NCI-H460 (cell line): ENCODE measurements around the gene PHF10. TPM values are rescaled to one million over a fixed set of nuclear protein-coding genes. Genes with fewer than 3 reads are reported as not detected.

Experiments used
- DNase-seq: peaks from one replicate; pipeline ENCODE4 v3.0.0-alpha.2; 2016; ENCODE audit warnings: low read depth; ENCODE audit errors: extremely low read depth
- total RNA-seq: library from RNA; depleted of rRNA; stranded (reverse); fragments of >200 nt; shearing (Covaris generic); gene quantifications from 2 replicates; pipeline ENCODE4 v1.2.3, GENCODE V29; 2014

Gene PHF10
- total RNA-seq, 1 experiment from 2014 or later, result 29.8 TPM

- DNase-seq, result no peak
Observed at GRCh38 chr6:169685860-169686259, 38.4 kb downstream of the PHF10 start.

- no peak for DNase-seq
Observed at GRCh38 chr6:169684056-169684455, 40.2 kb downstream of the PHF10 start.

DNA sequence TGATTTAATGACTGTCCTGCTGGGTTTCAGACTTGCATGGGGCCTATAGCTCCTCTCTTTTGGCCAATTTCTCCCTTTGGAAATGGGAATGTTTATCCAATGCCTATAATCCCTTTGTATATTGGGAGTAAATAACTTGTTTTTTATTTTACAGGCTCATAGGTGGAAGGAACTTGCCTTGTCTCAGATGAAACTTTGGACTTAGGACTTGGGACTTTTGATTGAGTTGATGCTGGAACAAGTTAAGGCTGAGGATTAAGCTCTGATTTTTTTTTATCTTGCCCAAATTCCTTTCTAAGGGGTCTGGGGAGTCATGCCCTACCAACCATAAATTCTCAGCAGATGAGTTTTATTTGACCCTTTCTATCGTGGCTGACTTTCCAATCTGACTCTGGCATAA is 46.0 kb downstream of the PHF10 start:
- DNase-seq, result no peak

DNA sequence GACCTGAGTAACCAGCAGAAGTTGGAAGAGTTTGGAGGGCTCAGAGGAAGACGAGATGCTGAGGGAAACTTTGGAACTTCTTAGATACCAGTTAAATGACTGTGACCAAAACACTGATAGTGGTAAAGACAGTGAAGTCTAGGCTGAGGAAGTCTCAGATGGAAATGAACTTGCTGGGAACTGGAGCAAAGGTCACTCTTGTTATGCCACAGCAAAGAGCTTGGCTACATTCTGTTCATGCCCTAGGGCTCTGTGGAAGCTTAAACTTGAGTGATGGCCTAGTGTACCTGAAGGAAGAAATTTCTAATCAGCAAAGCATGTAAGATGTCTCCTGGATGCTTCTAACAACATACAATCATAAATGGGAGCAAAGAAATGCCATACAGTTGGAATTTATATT is 47.2 kb downstream of the PHF10 start:
- DNase-seq, result no peak

DNA sequence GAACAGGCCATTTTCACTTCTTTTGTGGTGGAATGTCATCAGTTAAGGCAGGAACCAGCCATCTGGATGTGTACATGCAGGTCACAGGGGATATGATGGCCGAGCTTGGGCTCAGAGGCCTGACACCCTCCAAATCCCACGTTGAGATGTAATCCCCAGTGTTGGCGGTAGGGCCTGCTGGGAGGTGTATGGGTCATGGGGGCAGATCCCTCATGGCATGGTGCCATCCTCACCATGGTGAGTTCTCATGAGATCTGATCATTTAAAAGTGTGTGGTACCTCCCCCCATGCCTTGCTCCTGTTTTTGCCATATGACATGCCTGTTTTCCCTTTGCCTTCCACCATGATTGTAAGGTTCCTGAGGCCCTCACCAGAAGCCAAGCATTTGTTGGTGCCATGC is 49.3 kb downstream of the PHF10 start:
- no peak for DNase-seq

DNA sequence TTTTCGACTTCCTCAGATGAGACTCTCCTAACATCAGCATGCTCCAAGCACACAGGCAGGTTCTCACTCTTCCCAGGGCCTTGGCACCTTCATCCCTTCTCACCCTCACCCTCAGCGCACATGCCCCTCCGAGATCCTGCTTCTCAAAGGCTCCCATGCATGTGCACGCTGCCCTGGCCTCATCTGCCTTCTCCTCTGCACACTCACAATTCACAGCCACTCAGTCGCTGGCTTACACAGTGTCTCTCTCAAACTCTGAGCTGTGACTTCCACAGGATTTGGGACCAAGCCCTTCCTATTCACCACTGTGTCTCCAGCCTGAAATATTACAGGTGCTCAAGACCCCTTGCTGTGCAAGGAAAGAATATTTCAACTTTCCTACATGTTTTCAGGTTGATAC is 52.7 kb downstream of the PHF10 start:
- no peak for DNase-seq

- DNase-seq, result no peak
Observed at GRCh38 chr6:169669889-169670288, 54.4 kb downstream of the PHF10 start.

DNA sequence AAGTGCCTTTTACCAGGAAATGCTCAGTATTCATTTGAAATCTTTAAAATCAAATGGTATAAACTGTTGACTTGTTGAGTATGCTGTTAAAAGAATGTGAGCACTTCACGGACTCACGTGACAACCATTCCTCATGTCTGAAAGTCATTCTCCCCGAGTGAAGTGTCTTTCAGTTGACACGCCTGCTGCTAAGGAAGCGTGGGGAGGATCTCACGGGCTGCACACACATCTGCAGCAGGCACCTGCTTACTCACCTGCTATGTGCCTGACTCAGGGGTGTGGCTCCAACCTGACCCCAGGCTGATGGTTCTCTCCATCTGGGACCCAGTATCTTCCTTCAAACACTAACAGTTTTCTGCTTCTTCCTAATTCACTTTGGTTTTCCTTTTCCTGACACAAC is 55.2 kb downstream of the PHF10 start:
- no peak for DNase-seq

GRCh38 chr6:169668203-169668847 is 56.0 kb downstream of the PHF10 start:
- DNase-seq, result no peak

DNA sequence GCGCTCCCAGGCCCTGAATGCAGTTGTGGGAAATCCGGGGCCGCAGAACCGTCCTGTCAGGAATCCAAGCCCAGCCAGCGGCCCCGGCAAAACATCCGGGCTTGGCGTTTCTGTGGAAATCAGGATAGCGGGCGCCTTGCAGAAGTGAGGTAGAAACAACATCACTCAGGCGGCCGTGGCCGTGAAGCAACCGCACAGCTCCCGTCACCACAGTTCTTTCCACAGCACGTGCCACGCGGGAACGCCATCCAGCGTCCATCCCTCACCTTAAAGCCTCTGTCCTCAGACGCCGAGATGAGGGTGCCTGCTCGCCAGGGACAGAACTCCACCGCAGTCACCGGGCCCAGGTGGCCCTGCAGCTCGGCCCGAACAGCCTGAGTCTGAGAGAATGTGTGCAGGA is 56.6 kb downstream of the PHF10 start:
- DNase-seq, result no peak

GRCh38 chr6:169666441-169666840 is 57.9 kb downstream of the PHF10 start:
- no peak for DNase-seq

DNA sequence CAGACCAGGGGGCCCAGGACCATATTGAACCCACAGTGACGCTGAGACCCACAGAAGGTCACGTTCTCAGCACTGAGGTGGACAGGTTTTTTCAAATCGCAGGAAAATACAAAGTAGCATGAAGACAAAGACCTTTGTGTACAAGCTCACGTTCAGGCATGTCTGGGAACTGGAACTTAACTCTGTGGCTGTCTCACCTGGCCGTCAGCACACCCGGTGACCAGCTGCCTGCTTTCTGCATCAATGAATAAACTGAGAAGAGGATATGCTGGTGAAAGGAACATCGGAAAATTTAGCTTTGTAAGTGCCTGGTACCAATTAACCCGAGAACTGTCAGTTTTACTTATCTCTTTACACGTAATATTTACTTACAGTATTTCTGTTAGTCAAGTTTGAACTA is 59.0 kb downstream of the PHF10 start:
- DNase-seq, result no peak

- DNase-seq, result no peak
Observed at GRCh38 chr6:169664227-169664626, 60.1 kb downstream of the PHF10 start.

DNA sequence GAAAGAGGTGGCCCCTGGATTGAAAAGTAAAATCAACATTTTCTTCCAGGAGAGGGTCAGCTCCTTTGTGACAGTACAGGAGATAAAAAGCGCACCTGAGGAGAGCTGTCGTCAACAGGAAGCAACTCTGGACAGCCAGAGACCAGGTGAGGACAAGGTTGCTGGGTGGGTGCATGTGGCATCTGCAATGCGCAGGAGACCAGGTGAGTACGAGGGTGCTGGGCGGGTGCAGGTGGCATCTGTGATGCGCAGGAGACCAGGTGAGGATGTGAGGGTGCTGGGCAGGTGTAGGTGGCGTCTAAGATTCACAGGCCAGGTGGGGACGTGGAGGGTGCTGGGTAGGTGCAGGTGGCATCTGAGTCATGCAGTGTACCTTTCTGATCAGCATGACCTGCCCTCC is 60.8 kb downstream of the PHF10 start:
- DNase-seq, result no peak

GRCh38 chr6:169661391-169661756 is 62.9 kb downstream of the PHF10 start:
- no peak for DNase-seq

GRCh38 chr6:169660751-169661390 is 63.4 kb downstream of the PHF10 start:
- no peak for DNase-seq

DNA sequence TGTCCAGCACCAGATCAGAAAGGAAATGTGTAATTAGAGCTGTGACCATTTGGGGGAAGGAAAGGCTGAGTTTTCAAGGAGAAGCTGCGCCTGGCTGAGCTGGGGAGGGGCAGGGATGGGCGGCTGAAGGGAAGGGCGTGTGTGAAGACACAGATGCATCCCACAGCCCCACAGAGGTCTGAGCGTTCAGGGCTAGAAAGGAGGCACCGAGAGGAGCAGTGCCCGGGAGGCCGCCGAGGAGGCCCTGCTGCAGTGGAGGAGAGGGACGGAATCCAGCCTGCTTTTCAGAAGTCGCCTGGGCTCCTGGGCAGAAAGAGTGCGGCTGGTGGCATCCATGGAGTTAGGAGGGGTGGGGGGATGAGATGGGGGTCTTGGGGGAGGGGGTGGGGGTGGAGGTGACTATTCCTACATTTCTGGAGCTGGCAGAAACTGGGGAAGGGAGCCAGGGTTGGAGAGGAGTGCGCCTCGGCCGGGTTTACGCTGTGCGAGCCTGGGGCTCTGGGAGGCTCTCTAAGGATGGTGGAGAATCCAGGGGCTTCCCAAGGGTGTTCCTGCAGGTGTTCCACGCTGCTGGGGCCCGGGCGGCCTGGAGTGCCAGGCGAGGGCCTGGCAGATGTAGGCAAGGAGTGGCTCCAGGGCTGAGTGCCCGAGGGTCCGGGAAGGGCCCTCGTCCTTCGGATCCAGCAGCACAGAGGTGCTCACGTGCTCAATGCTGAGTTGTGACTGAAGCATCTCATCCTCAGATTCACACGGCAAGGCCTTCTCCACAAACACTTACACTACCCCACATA is 64.3 kb downstream of the PHF10 start:
- no peak for DNase-seq

- DNase-seq, result no peak
Observed at GRCh38 chr6:169657284-169657610, 67.1 kb downstream of the PHF10 start.

GRCh38 chr6:169656546-169657283 is 67.6 kb downstream of the PHF10 start:
- no peak for DNase-seq

- DNase-seq, result peak; percentile 20
Observed at GRCh38 chr6:169654598-169655391, 69.5 kb downstream of the PHF10 start.
